H9 (cell line): Measurements from ENCODE around the gene MED22. TPM values are rescaled to one million over a fixed set of nuclear protein-coding genes. Genes with fewer than 3 reads are reported as not detected.

Source experiments
- DNase-seq: peaks from one replicate; pipeline ENCODE4 v3.0.0-alpha.2; 2017
- H2AFZ ChIP-seq: one replicate; pipeline ENCODE4 v1.6.1; 2013; ENCODE audit warnings: mild to moderate bottlenecking, low read length, control low read depth, moderate library complexity
- H2AK5ac ChIP-seq: 2 replicates; pipeline ENCODE4 v1.6.1; 2013; ENCODE audit warnings: low read length, control low read depth, mixed read lengths; ENCODE audit not compliant: insufficient read length
- H2BK120ac ChIP-seq: one replicate; pipeline ENCODE4 v1.6.1; 2013; ENCODE audit warnings: low read depth, mild to moderate bottlenecking, low read length, control low read depth, inconsistent platforms; ENCODE audit not compliant: poor library complexity, severe bottlenecking
- H2BK12ac ChIP-seq: 2 replicates; pipeline ENCODE4 v1.6.1; 2013; ENCODE audit warnings: low read length, control low read depth, mixed read lengths, low read depth; ENCODE audit not compliant: insufficient read length
- H2BK15ac ChIP-seq: 2 replicates; pipeline ENCODE4 v1.6.1; 2013; ENCODE audit warnings: low read depth, low read length, control low read depth
- H2BK20ac ChIP-seq: one replicate; pipeline ENCODE4 v1.6.1; 2013; ENCODE audit warnings: low read depth, mild to moderate bottlenecking, low read length, control low read depth, inconsistent platforms; ENCODE audit not compliant: poor library complexity, severe bottlenecking
- H2BK5ac ChIP-seq: 2 replicates; pipeline ENCODE4 v1.6.1; 2013; ENCODE audit warnings: low read length, control low read depth, mixed read lengths; ENCODE audit not compliant: insufficient read length
- H3K14ac ChIP-seq: 2 replicates; pipeline ENCODE4 v1.6.1; 2013; ENCODE audit warnings: low read length, control low read depth; ENCODE audit not compliant: insufficient read depth
- H3K18ac ChIP-seq: 2 replicates; pipeline ENCODE4 v1.6.1; 2013; ENCODE audit warnings: low read depth, mild to moderate bottlenecking, mixed read lengths, low read length, control low read depth; ENCODE audit not compliant: insufficient read length
- H3K23ac ChIP-seq: 2 replicates; pipeline ENCODE4 v1.6.1; 2013; ENCODE audit warnings: low read length, control low read depth, mixed read lengths, low read depth; ENCODE audit not compliant: insufficient read length
- H3K23me2 ChIP-seq: 2 replicates; pipeline ENCODE4 v1.6.1; 2013; ENCODE audit warnings: low read depth, mild to moderate bottlenecking, mixed read lengths, low read length, control low read depth; ENCODE audit not compliant: insufficient read length, poor library complexity, severe bottlenecking
- H3K27ac ChIP-seq: 2 replicates; pipeline ENCODE4 v1.5.1; 2013; ENCODE audit warnings: low read length, control low read depth, mixed read lengths, low read depth; ENCODE audit not compliant: insufficient read length
- H3K27me3 ChIP-seq: 2 replicates; pipeline ENCODE4 v1.6.1; 2013; ENCODE audit warnings: low read length, control low read depth, inconsistent platforms; ENCODE audit not compliant: insufficient read depth
- H3K4ac ChIP-seq: 2 replicates; pipeline ENCODE4 v1.6.1; 2013; ENCODE audit warnings: low read depth, mild to moderate bottlenecking, control low read depth, inconsistent platforms, low read length, moderate library complexity
- H3K4me1 ChIP-seq: 2 replicates; pipeline ENCODE4 v1.6.1; 2013; ENCODE audit warnings: low read length, control low read depth, inconsistent platforms; ENCODE audit not compliant: insufficient read depth
- H3K4me2 ChIP-seq: 2 replicates; pipeline ENCODE4 v1.6.1; 2013; ENCODE audit warnings: low read length, control low read depth, mixed read lengths; ENCODE audit not compliant: insufficient read length, insufficient read depth
- H3K56ac ChIP-seq: 2 replicates; pipeline ENCODE4 v1.6.1; 2013; ENCODE audit warnings: low read depth, mild to moderate bottlenecking, mixed read lengths, low read length, control low read depth; ENCODE audit not compliant: insufficient read length
- H3K79me1 ChIP-seq: 2 replicates; pipeline ENCODE4 v1.6.1; 2013; ENCODE audit warnings: low read depth, mild to moderate bottlenecking, moderate library complexity, low read length, control low read depth, inconsistent platforms; ENCODE audit not compliant: insufficient read depth, poor library complexity, severe bottlenecking
- H3K79me2 ChIP-seq: 2 replicates; pipeline ENCODE4 v1.6.1; 2013; ENCODE audit warnings: low read length, control low read depth, inconsistent platforms; ENCODE audit not compliant: insufficient read depth
- H3K9ac ChIP-seq: 2 replicates; pipeline ENCODE4 v1.6.1; 2013; ENCODE audit warnings: low read length, control low read depth, mixed read lengths; ENCODE audit not compliant: insufficient read length; ENCODE audit errors: extremely low read depth
- H3K9me3 ChIP-seq: one replicate; pipeline ENCODE4 v1.6.1; 2013; ENCODE audit warnings: low read depth, low read length, inconsistent platforms; ENCODE audit not compliant: control insufficient read depth
- H3T11ph ChIP-seq: one replicate; pipeline ENCODE4 v1.6.1; 2013; ENCODE audit warnings: mild to moderate bottlenecking, low read length, control low read depth, inconsistent platforms
- H4K20me1 ChIP-seq: one replicate; pipeline ENCODE4 v1.6.1; 2013; ENCODE audit not compliant: control insufficient read depth, insufficient read length, insufficient read depth
- H4K5ac ChIP-seq: 2 replicates; pipeline ENCODE4 v1.6.1; 2013; ENCODE audit warnings: low read depth, mild to moderate bottlenecking, mixed read lengths, low read length, control low read depth; ENCODE audit not compliant: insufficient read length
- H4K8ac ChIP-seq: replicated peaks from 2 replicates; pipeline ENCODE4 v1.6.1; 2013; ENCODE audit warnings: low read length, control low read depth, mixed read lengths, low read depth; ENCODE audit not compliant: insufficient read length
- H4K91ac ChIP-seq: 2 replicates; pipeline ENCODE4 v1.6.1; 2013; ENCODE audit warnings: low read depth, mild to moderate bottlenecking, moderate library complexity, mixed read lengths, low read length, control low read depth; ENCODE audit not compliant: insufficient read length
- H3K27ac Mint-ChIP-seq, 3 experiments: 2 replicates in 2 of 3; 3 replicates in 1 of 3; pipeline ENCODE4 v1.8.0; 2020 to 2021; ENCODE audit warnings: mixed read lengths in 3 of 3, mild to moderate bottlenecking in 1 of 3, moderate library complexity in 1 of 3
- H3K27me3 Mint-ChIP-seq: 2 replicates; pipeline ENCODE4 v1.8.0; 2021; ENCODE audit warnings: low read depth, mild to moderate bottlenecking, moderate library complexity, mixed read lengths
- H3K36me3 Mint-ChIP-seq, 3 experiments: 2 replicates in 2 of 3; 3 replicates in 1 of 3; pipeline ENCODE4 v1.8.0; 2020 to 2021; ENCODE audit warnings: low read depth in 3 of 3, mixed read lengths in 3 of 3; ENCODE audit not compliant: insufficient read depth in 1 of 3
- H3K4me1 Mint-ChIP-seq, 2 experiments: 2 replicates each; pipeline ENCODE4 v1.8.0; 2020; ENCODE audit warnings: mixed read lengths in 2 of 2
- H3K4me3 Mint-ChIP-seq, 2 experiments: 2 replicates in 1 of 2; 3 replicates in 1 of 2; pipeline ENCODE4 v1.8.0; 2020 to 2021; ENCODE audit warnings: mild to moderate bottlenecking in 2 of 2, mixed read lengths in 2 of 2, moderate library complexity in 1 of 2
- H3K9me3 Mint-ChIP-seq, 2 experiments: 2 replicates in 1 of 2; 3 replicates in 1 of 2; pipeline ENCODE4 v1.8.0; 2020; ENCODE audit warnings: mild to moderate bottlenecking in 2 of 2, mixed read lengths in 2 of 2, moderate library complexity in 1 of 2
- CTCF ChIP-seq: fragments of 200-600 bp; sonication (generic); conservative IDR thresholded peaks from 3 replicates; pipeline ENCODE4 v1.8.0; 2021; ENCODE audit warnings: antibody characterized with exemption, mild to moderate bottlenecking
- WGBS: extraction: QIAGEN DNeasy Blood & Tissue Kit; methylation state at CpG from one replicate; pipeline ENCODE4 v1.1.7; 2013; ENCODE audit warnings: missing lambda C conversion rate, low lambda C conversion rate, mixed read lengths; ENCODE audit not compliant: insufficient read length; ENCODE audit errors: extremely low coverage; 5-methylcytosine and 5-hydroxymethylcytosine counted together
- long read RNA-seq: library from polyadenylated mRNA; unstranded; transcript quantifications from one replicate; pipeline ENCODE4 v2.0.0, GENCODE V29; 2020
- total RNA-seq: library from RNA; stranded (reverse); gene quantifications from 2 replicates; pipeline ENCODE4 v1.2.1, GENCODE V29; 2021

MED22 gene
- 60.1 and 63.7 TPM in 2 replicates for total RNA-seq
- long read RNA-seq, full-length matches to known transcripts, result 179 of 225 reads
- long read RNA-seq, partial matches to known transcripts, result 4 of 225 reads
- long read RNA-seq, other reads (novel, unspliced or antisense), result 42 of 225 reads

DNA sequence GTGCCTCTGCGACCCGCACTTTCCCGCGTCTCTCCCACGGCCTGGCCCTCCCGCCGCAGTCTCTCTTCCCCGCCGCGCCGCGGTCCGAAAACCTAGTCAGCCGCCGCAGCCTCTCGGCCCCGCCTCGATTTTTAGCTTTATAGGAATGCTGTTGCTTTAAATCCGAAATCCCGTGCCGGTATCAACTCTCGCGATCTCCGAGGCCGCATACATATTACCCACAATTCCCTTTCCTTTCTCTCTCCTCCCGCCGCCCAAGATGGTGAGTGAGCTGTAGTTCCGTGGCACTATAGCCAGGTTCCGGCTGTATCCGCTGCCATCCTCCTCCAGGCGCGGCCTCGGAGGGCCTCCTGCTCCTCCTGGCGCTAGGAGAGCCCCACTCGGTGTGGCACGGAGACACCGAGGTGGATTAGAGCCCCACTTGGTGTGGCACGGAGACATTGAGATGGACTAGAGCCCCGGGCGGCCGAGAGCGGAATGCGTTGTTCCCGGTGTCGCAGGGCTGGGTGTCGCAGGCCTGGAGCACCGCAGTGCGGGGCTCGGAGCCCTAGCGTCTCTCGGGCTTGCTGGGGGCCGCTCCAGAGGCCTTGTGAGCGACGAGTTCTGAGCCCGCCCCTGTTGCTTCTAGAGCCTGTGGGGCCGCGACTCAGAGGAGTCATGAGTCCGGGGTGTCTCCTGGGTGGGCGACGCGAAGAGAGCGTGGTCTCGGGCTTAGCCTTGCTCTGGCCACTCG lies at the start of gene MED22, which contains the start of gene RPL7A:
Gene MED22, minus strand, starts transcription at position 147 of the 733 bp plus-strand sequence. CDS start 1,469 bp downstream, outside the sequence.
Gene RPL7A, plus strand, starts transcription at position 234 of the 733 bp plus-strand sequence. Its CDS starts 26 bp downstream, at position 260.
- peak within 1 kb of the TSS; percentile 55 for H2AK5ac ChIP-seq
- no peaks in the 10 kb centered on the region for H3K27me3 ChIP-seq
- H3K9me3 Mint-ChIP-seq, result peaks cover 0 to 3% of the 10 kb centered on the region in 2 experiments; a peak in 1 of 5 replicates
- no peak within 1 kb of the TSS for H2BK12ac ChIP-seq
- H3K18ac ChIP-seq, result peak within 1 kb of the TSS; percentile 94
- H4K5ac ChIP-seq, result peak within 1 kb of the TSS; percentile 81
- no peak within 1 kb of the TSS for H2BK20ac ChIP-seq
- no peak for TF ChIP-seq CTCF
- peak within 1 kb of the TSS; percentile 97 for H3K14ac ChIP-seq
- no peak within 1 kb of the TSS for H4K8ac ChIP-seq
- peak within 1 kb of the TSS; percentile 98 for H3K4me2 ChIP-seq
- H2BK15ac ChIP-seq, result no peak within 1 kb of the TSS
- peak; percentile 94 for DNase-seq
- WGBS, result no CpG with 5 or more reads among the region's 64 CpGs
- H3K9me3 ChIP-seq, result no peaks in the 10 kb centered on the region
- peaks cover 13% of the 10 kb centered on the region; the same call in 1 of the 2 replicates for H3K79me2 ChIP-seq
- peak within 1 kb of the TSS; percentile 95 to 99 for H3K4me3 Mint-ChIP-seq
- peak within 1 kb of the TSS; percentile 99 for H3K9ac ChIP-seq
- H3K4me1 Mint-ChIP-seq, result peaks cover 22 to 34% of the 10 kb centered on the region in 2 experiments
- H3K27ac ChIP-seq, result peak within 1 kb of the TSS; percentile 5
- H3K23ac ChIP-seq, result peak within 1 kb of the TSS; percentile 4
- no peak within 1 kb of the TSS for H2AFZ ChIP-seq
- no peaks in the 10 kb centered on the region; the same call in 1 of the 2 replicates for H3K4me1 ChIP-seq
- H3K23me2 ChIP-seq, result peaks cover 5% of the 10 kb centered on the region
- peaks cover 10% of the 10 kb centered on the region for H3K79me1 ChIP-seq
- no peaks in the 10 kb centered on the region for H3K27me3 Mint-ChIP-seq
- peak within 1 kb of the TSS; percentile 87 for H2BK5ac ChIP-seq
- H3K36me3 Mint-ChIP-seq, result peaks cover 61 to 88% (median 82%) of the 10 kb centered on the region in 3 experiments
- no peak within 1 kb of the TSS for H3K56ac ChIP-seq
- H4K91ac ChIP-seq, result peak within 1 kb of the TSS; percentile 97
- H3K27ac Mint-ChIP-seq, result peak within 1 kb of the TSS; percentile 97 to 100 (median 99)
- no peak within 1 kb of the TSS for H3T11ph ChIP-seq
- no peaks in the 10 kb centered on the region for H4K20me1 ChIP-seq
- H3K4ac ChIP-seq, result peak within 1 kb of the TSS; percentile 77
- H2BK120ac ChIP-seq, result no peak within 1 kb of the TSS
